IMR-90 (cell line): ENCODE results near the gene C13orf42. TPM values are rescaled to one million over a fixed set of nuclear protein-coding genes. Genes with fewer than 3 reads are reported as not detected.
A peak's percentile ranks its signal among the peaks of the same experiment; 100 is the strongest.

Experiments used
- ATAC-seq: fragments of 200-7000 bp; cut with Tn5 transposase; 2 replicates; pipeline ENCODE4 v1.9.1; 2020; ENCODE audit warnings: low read depth, mild to moderate bottlenecking, moderate library complexity
- BruUV-seq: library from RNA; stranded (reverse); fragments of 400-500 nt; replicated peaks from 2 replicates; lab custom pipeline; 2021; lab: Mats Ljungman, UMichigan
- CTCF ChIA-PET: fragments of 300-600 bp; formaldehyde crosslinking; extraction: SDS; loops from one replicate; lab custom pipeline; 2021; ENCODE audit warnings: antibody characterized with exemption; lab: Yijun Ruan, JAX
- POLR2A ChIA-PET: fragments of 300-600 bp; sonication (Branson Sonifier 250); formaldehyde crosslinking; loops from one replicate; lab custom pipeline; 2022; ENCODE audit warnings: antibody characterized with exemption; ENCODE audit not compliant: unreplicated experiment; lab: Charles Lee
- DNase-seq: peaks from one replicate; pipeline ENCODE4 v3.0.0; 2013
- H2AFZ ChIP-seq: replicated peaks from 2 replicates; pipeline ENCODE3; 2013; ENCODE audit warnings: low read length, mild to moderate bottlenecking; ENCODE audit not compliant: poor library complexity
- H2AK5ac ChIP-seq: 2 replicates; pipeline ENCODE4 v1.6.1; 2013; ENCODE audit warnings: low read depth, low read length, inconsistent platforms
- H2AK9ac ChIP-seq: replicated peaks from 2 replicates; pipeline ENCODE3; 2013; ENCODE audit warnings: mild to moderate bottlenecking, low read depth, low read length, moderate library complexity; ENCODE audit not compliant: poor library complexity
- H2BK120ac ChIP-seq: 2 replicates; pipeline ENCODE4 v1.6.1; 2013; ENCODE audit warnings: low read depth, low read length, inconsistent platforms
- H2BK15ac ChIP-seq: 3 replicates; pipeline ENCODE4 v1.6.1; 2013; ENCODE audit warnings: low read depth, low read length, inconsistent platforms
- H2BK20ac ChIP-seq: 2 replicates; pipeline ENCODE4 v1.6.1; 2013; ENCODE audit warnings: low read depth, mild to moderate bottlenecking, inconsistent platforms, low read length, moderate library complexity
- H2BK5ac ChIP-seq: 2 replicates; pipeline ENCODE4 v1.6.1; 2013; ENCODE audit warnings: mild to moderate bottlenecking, low read depth, low read length, inconsistent platforms; ENCODE audit not compliant: poor library complexity, severe bottlenecking
- H3K14ac ChIP-seq: replicated peaks from 2 replicates; pipeline ENCODE4 v1.6.1; 2013; ENCODE audit warnings: low read depth, low read length, inconsistent platforms
- H3K18ac ChIP-seq: 2 replicates; pipeline ENCODE4 v1.6.1; 2013; ENCODE audit warnings: low read depth, low read length, control low read depth
- H3K23ac ChIP-seq: 2 replicates; pipeline ENCODE4 v1.6.1; 2013; ENCODE audit warnings: low read depth, low read length, inconsistent platforms
- H3K27ac ChIP-seq: 2 replicates; pipeline ENCODE4 v1.5.1; 2013; ENCODE audit warnings: mild to moderate bottlenecking, control low read depth, low read length; ENCODE audit not compliant: insufficient read depth
- H3K27me3 ChIP-seq: 2 replicates; pipeline ENCODE4 v1.6.1; 2013; ENCODE audit warnings: low read length; ENCODE audit not compliant: control insufficient read depth, insufficient read depth
- H3K36me3 ChIP-seq: 2 replicates; pipeline ENCODE4 v1.6.1; 2013; ENCODE audit warnings: low read length, mixed read lengths; ENCODE audit not compliant: control insufficient read depth, insufficient read depth
- H3K4ac ChIP-seq: 2 replicates; pipeline ENCODE4 v1.6.1; 2013; ENCODE audit warnings: low read depth, low read length, inconsistent platforms
- H3K4me1 ChIP-seq: 2 replicates; pipeline ENCODE4 v1.6.1; 2013; ENCODE audit warnings: low read length, mixed read lengths; ENCODE audit not compliant: control insufficient read depth, insufficient read depth
- H3K4me2 ChIP-seq: 2 replicates; pipeline ENCODE4 v1.6.1; 2013; ENCODE audit warnings: low read depth, mild to moderate bottlenecking, control low read depth, low read length, moderate library complexity
- H3K4me3 ChIP-seq: 2 replicates; pipeline ENCODE4 v1.5.1; 2013; ENCODE audit warnings: low read depth, mild to moderate bottlenecking, control low read depth, low read length, moderate library complexity; ENCODE audit not compliant: insufficient read depth
- H3K56ac ChIP-seq: 2 replicates; pipeline ENCODE4 v1.6.1; 2013; ENCODE audit warnings: low read length, inconsistent platforms; ENCODE audit not compliant: insufficient read depth; ENCODE audit errors: extremely low read depth
- H3K79me1 ChIP-seq, 2 experiments: 2 replicates each; pipeline ENCODE4 v1.6.1; 2013; ENCODE audit warnings: low read length in 2 of 2, inconsistent platforms in 1 of 2, low read depth in 1 of 2
- H3K9ac ChIP-seq: 2 replicates; pipeline ENCODE4 v1.6.1; 2013; ENCODE audit warnings: low read depth, low read length, control low read depth
- H3K9me1 ChIP-seq: 2 replicates; pipeline ENCODE4 v1.6.1; 2013; ENCODE audit warnings: low read length, inconsistent platforms; ENCODE audit not compliant: insufficient read depth
- H3K9me3 ChIP-seq: 2 replicates; pipeline ENCODE4 v1.6.1; 2013; ENCODE audit warnings: low read length; ENCODE audit not compliant: control insufficient read depth, insufficient read depth
- H4K20me1 ChIP-seq: 2 replicates; pipeline ENCODE4 v1.6.1; 2013; ENCODE audit warnings: low read length, inconsistent platforms; ENCODE audit not compliant: insufficient read depth
- H4K5ac ChIP-seq: 2 replicates; pipeline ENCODE4 v1.6.1; 2013; ENCODE audit warnings: mild to moderate bottlenecking, low read depth, low read length, control low read depth
- H4K8ac ChIP-seq, 2 experiments: 2 replicates each; pipeline ENCODE4 v1.6.1; 2013; ENCODE audit warnings: low read depth in 2 of 2, low read length in 2 of 2, control low read depth in 1 of 2, inconsistent platforms in 1 of 2
- H4K91ac ChIP-seq: 2 replicates; pipeline ENCODE4 v1.6.1; 2013; ENCODE audit warnings: low read depth, low read length, inconsistent platforms; ENCODE audit not compliant: insufficient read depth
- CEBPB ChIP-seq: IDR thresholded peaks from 2 replicates; pipeline ENCODE4 v1.6.1; 2012; ENCODE audit warnings: low read depth, low read length, improper control_type of control experiment
- MXI1 ChIP-seq: IDR thresholded peaks from 2 replicates; pipeline ENCODE4 v1.6.1; 2012; ENCODE audit warnings: low read depth, mild to moderate bottlenecking, low read length, moderate library complexity, borderline replicate concordance
- POLR2A ChIP-seq: IDR thresholded peaks from 2 replicates; pipeline ENCODE4 v1.6.1; 2012; ENCODE audit warnings: mild to moderate bottlenecking, low read depth, low read length
- RAD21 ChIP-seq: IDR thresholded peaks from 2 replicates; pipeline ENCODE4 v1.6.1; 2012; ENCODE audit warnings: low read length, improper control_type of control experiment
- SMC3 ChIP-seq: fragments of 150-350 bp; IDR thresholded peaks from 2 replicates; pipeline ENCODE4 v1.6.1; 2016; ENCODE audit warnings: low read depth, mild to moderate bottlenecking, antibody characterized with exemption, low read length, moderate library complexity
- USF2 ChIP-seq: fragments of 150-350 bp; IDR thresholded peaks from 2 replicates; pipeline ENCODE4 v1.6.1; 2017; ENCODE audit warnings: mild to moderate bottlenecking, antibody characterized with exemption, low read length, low read depth
- WGBS, 2 experiments: methylation state at CpG; one replicate each; pipeline versions ENCODE4 v1.1.5 to v1.1.7; 2013; ENCODE audit warnings: missing lambda C conversion rate in 2 of 2; ENCODE audit not compliant: insufficient read length in 1 of 2; ENCODE audit errors: extremely low coverage in 2 of 2; 5-methylcytosine and 5-hydroxymethylcytosine counted together
- dilution Hi-C: fragments of 300-500 bp; cut with HindIII; formaldehyde crosslinking; loops from one replicate; pipeline ENCODE4 v1.14.3; 2018; ENCODE audit warnings: low sequenced_read_pairs; ENCODE audit not compliant: unreplicated experiment
- in situ Hi-C: fragments of 300-500 bp; cut with MboI; formaldehyde crosslinking; loops from 3 replicates; pipeline ENCODE4 v1.14.3; 2019; ENCODE audit warnings: low sequenced_read_pairs, inconsistent platforms, mixed read lengths
- intact Hi-C: fragments of 100-400 bp; cut with micrococcal nuclease; formaldehyde crosslinking; loops from 2 replicates; pipeline ENCODE4 v1.10.0; 2022
- polyA plus RNA-seq, 3 experiments: library from polyadenylated mRNA; depleted of rRNA; stranded (reverse); fragments of >200 nt; gene quantifications; 2 replicates each; pipeline ENCODE4 v1.2.3, GENCODE V29; 2012; ENCODE audit warnings: low replicate concordance in 1 of 3
- total RNA-seq: library from RNA; depleted of rRNA; stranded (reverse); fragments of >200 nt; gene quantifications from 2 replicates; pipeline ENCODE4 v1.2.3, GENCODE V29; 2012
- TF ChIP-seq, protein P1 (sequence below): conservative IDR thresholded peaks from 2 replicates; pipeline ENCODE4 v1.5.1; 2012; ENCODE audit warnings: mild to moderate bottlenecking, low read depth, low read length, improper control_type of control experiment

Gene C13orf42
- total and polyA plus RNA-seq, 2 of the 4 experiments (the other 2 are of a cell fraction), result not detected

GRCh38 chr13:51070005-51070649, 40.9 kb downstream of the C13orf42 start:
- Histone ChIP-seq H3K4ac (no peak overlapping the region), H3K36me3 (no peaks in the 10 kb centered on the region), H3K9me1 (no peaks in the 10 kb centered on the region), H2AFZ (peak overlapping the region; percentile 66), H3K9me3 (no peaks in the 10 kb centered on the region), H4K91ac (no peak overlapping the region), H2AK9ac (no peak overlapping the region), H3K79me1 (no peaks in the 10 kb centered on the region), H3K27me3 (peaks cover 27% of the 10 kb centered on the region), H3K9ac (no peak overlapping the region), H3K4me3 (no peak overlapping the region), H3K18ac (no peak overlapping the region), H2BK5ac (no peak overlapping the region), H4K5ac (no peak overlapping the region), H3K56ac (no peak overlapping the region), H3K4me2 (no peak overlapping the region), H2BK15ac (no peak overlapping the region), H3K14ac (no peak overlapping the region), H3K27ac (no peak overlapping the region), H4K8ac (no peak overlapping the region), H2AK5ac (no peak overlapping the region), H3K4me1 (peaks cover 1% of the 10 kb centered on the region; the same call in 1 of the 2 replicates), H4K20me1 (no peaks in the 10 kb centered on the region), H2BK20ac (no peak overlapping the region), H2BK120ac (no peak overlapping the region), H3K23ac (no peak overlapping the region)
- dilution Hi-C loops (no loop called here), intact Hi-C loops (loop anchor here (1.0 to 5.0 kb wide), 6 partner anchors 155 to 1401 kb away; no protein-coding TSS in a partner anchor), in situ Hi-C loops (loop anchor here (10.0 to 25.0 kb wide), 2 partner anchors 1095 to 1408 kb away; no protein-coding TSS in a partner anchor)
- POLR2A ChIA-PET, result no interaction called here
- CTCF ChIA-PET, result no interaction called here
- ATAC-seq (peak; percentile 95), DNase-seq (peak; percentile 72)
- BruUV-seq, result no TSS peak
- no peak for TF ChIP-seq MXI1
- TF ChIP-seq POLR2A, result peak; percentile 54; the same call in 1 of the 2 replicates
- no peak for TF ChIP-seq USF2
- TF ChIP-seq, protein P1, sequence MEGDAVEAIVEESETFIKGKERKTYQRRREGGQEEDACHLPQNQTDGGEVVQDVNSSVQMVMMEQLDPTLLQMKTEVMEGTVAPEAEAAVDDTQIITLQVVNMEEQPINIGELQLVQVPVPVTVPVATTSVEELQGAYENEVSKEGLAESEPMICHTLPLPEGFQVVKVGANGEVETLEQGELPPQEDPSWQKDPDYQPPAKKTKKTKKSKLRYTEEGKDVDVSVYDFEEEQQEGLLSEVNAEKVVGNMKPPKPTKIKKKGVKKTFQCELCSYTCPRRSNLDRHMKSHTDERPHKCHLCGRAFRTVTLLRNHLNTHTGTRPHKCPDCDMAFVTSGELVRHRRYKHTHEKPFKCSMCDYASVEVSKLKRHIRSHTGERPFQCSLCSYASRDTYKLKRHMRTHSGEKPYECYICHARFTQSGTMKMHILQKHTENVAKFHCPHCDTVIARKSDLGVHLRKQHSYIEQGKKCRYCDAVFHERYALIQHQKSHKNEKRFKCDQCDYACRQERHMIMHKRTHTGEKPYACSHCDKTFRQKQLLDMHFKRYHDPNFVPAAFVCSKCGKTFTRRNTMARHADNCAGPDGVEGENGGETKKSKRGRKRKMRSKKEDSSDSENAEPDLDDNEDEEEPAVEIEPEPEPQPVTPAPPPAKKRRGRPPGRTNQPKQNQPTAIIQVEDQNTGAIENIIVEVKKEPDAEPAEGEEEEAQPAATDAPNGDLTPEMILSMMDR, result peak; percentile 93
- peak; percentile 98 for TF ChIP-seq RAD21
- TF ChIP-seq CEBPB, result no peak
- TF ChIP-seq SMC3, result peak; percentile 93
- WGBS, 2 experiments, result 0% methylated on average over 4 of the region's 11 CpGs; no CpG with 5 or more reads in 1 of the 2 experiments
